T-helper 17 cell (primary cell): ENCODE results near the gene RSRC1. TPM values are rescaled to one million over a fixed set of nuclear protein-coding genes. Genes with fewer than 3 reads are reported as not detected.
"Not testable (repeated sequence)": the region's sequence is repeated elsewhere in the genome, so short reads cannot be mapped to it uniquely, and the experiment has no call there.

ENCODE experiments used
- ATAC-seq: fragments of 150-1000 bp; cut with Tn5 transposase; 2 replicates; pipeline ENCODE4 v1.10.0; 2021; ENCODE audit warnings: mild to moderate bottlenecking, moderate library complexity
- DNase-seq, 3 donors: peaks; one replicate each; pipeline versions ENCODE4 v3.0.0 to v3.0.0-alpha.2; 2020 to 2021
- H3K9me3 ChIP-seq: one replicate; pipeline ENCODE4 v1.7.0; 2013; ENCODE audit warnings: low read length, mild to moderate bottlenecking; ENCODE audit not compliant: control insufficient read depth, poor library complexity, severe bottlenecking
- H3K27ac Mint-ChIP-seq: one replicate; pipeline ENCODE4 v1.8.0; 2022; ENCODE audit warnings: mild to moderate bottlenecking, moderate library complexity, mixed read lengths
- H3K27me3 Mint-ChIP-seq: one replicate; pipeline ENCODE4 v1.8.0; 2022; ENCODE audit warnings: mixed read lengths
- H3K36me3 Mint-ChIP-seq: one replicate; pipeline ENCODE4 v1.8.0; 2022; ENCODE audit warnings: low read depth, mixed read lengths
- H3K4me1 Mint-ChIP-seq: one replicate; pipeline ENCODE4 v1.8.0; 2022; ENCODE audit warnings: mild to moderate bottlenecking, mixed read lengths
- H3K4me3 Mint-ChIP-seq: one replicate; pipeline ENCODE4 v1.8.0; 2022; ENCODE audit warnings: mild to moderate bottlenecking, moderate library complexity, mixed read lengths
- total RNA-seq, 4 donors: library from RNA in 2 of 4; stranded (reverse) in 2 of 4; gene quantifications; one replicate each; pipeline ENCODE4 v1.2.3 and lab custom pipeline; 2022 to 2026

Gene RSRC1
- total RNA-seq, 2 donors from 2014 or later, result 30.8 to 31.6 TPM

DNA sequence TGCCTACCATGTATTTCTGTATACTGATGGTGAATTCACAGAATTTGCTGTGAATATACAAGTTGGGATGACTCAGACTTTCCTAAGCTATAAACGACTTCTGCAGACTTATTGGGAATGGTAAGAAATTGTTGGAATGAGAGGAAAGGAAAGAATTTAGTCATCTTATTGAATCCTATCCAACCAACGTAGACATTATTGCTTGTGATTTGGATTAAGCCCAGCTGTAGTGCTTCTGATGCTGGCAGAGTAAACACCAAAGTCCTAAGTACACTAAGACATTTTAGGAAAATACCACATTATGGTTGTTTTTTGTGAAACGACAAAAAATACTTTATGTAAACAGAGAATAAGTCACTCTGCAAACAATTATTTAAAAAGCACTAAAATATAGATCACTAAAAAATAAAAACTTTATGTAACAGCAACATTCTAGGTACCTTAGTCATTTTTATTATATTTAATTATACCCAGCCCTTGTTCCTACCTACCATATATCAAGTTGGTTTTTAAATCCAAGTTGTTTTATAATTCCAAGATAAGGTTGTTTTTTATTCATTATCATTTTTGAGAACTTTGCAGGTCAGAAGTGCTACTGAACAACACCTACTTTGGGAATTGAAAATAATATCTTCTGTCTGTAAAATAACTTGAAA, 361.9 kb downstream of the RSRC1 start:
- Mint-ChIP-seq H3K36me3 (no peaks in the 10 kb centered on the region), H3K27ac (no peak overlapping the region), H3K4me1 (no peaks in the 10 kb centered on the region), H3K27me3 (no peaks in the 10 kb centered on the region), H3K4me3 (no peak overlapping the region)
- ATAC-seq (no peak), DNase-seq (no peak)
- no peaks in the 10 kb centered on the region for H3K9me3 ChIP-seq

DNA sequence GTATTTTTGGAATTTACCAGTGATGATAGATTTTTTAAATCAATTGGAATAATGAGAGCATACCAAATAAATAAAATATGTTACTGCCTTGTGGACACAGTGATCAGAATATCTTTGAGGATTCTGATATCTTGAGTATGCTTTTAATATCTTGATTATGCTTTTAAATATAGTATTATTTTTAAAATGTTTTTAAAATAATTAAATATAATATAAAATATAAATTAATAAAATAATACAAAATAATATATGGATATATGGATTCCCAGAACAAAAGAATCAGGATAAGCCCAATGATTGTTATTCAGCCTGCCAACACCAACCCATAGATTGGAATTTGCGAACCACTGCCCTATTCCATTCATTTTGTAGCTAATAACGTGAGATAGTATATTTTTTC, 369.2 kb downstream of the RSRC1 start:
- no peaks in the 10 kb centered on the region for H3K4me1 Mint-ChIP-seq
- H3K27ac Mint-ChIP-seq, result no peak overlapping the region
- H3K36me3 Mint-ChIP-seq, result no peaks in the 10 kb centered on the region
- ATAC-seq (no peak), DNase-seq (no peak)
- no peaks in the 10 kb centered on the region for H3K27me3 Mint-ChIP-seq
- no peak overlapping the region for H3K4me3 Mint-ChIP-seq
- H3K9me3 ChIP-seq, result no peaks in the 10 kb centered on the region

DNA sequence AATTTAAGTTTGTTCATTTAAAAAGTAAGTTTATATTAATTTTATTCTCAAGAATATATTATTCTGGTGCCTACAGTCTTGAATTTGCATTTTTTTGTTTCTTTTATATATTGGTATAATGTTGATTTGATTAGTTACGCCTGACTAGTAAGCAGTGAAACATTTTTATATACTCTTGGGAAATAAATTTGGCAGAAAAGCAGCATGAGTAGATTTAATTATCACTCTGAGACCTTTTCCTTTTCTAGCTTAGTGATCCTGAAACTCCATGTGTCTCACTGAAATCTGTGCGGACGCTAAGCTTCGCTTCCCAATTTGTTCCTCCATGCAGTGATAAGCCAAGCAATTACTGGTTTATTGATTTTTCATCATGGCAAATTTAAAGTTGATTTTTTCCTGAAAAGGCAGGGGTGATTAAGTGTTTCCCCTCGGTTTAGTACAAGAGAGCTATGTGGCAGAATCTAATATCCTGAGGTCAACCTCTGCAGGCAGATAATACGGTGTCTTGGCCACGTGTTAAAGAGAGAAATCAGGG, 373.9 kb downstream of the RSRC1 start:
- Mint-ChIP-seq H3K36me3 (no peaks in the 10 kb centered on the region), H3K27ac (no peak overlapping the region), H3K4me1 (no peaks in the 10 kb centered on the region), H3K4me3 (no peak overlapping the region), H3K27me3 (no peaks in the 10 kb centered on the region)
- no peak for DNase-seq
- no peaks in the 10 kb centered on the region for H3K9me3 ChIP-seq
- ATAC-seq, result no peak

DNA sequence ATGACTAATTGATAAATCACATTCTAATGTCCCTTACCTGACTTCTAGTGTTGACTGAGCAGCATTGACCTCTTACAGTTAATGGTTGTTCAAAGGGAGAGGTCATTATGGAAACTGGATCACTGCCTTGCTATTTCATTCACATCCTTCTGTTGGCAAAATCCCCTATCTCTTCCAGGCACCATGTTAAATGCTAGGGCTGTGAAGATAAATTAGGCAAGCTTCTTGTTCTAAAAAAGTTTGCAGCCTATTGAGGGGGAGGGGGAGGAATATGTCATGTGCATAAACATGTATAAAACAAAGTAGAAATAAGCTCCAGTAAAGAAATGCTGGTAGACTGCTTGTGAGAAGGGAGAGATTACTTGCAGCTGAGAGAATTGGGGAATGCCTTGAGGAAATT, 376.3 kb downstream of the RSRC1 start:
- H3K4me3 Mint-ChIP-seq, result no peak overlapping the region
- no peak overlapping the region for H3K27ac Mint-ChIP-seq
- peaks cover 2% of the 10 kb centered on the region for H3K4me1 Mint-ChIP-seq
- H3K36me3 Mint-ChIP-seq, result no peaks in the 10 kb centered on the region
- no peaks in the 10 kb centered on the region for H3K27me3 Mint-ChIP-seq
- no peak for DNase-seq
- H3K9me3 ChIP-seq, result no peaks in the 10 kb centered on the region
- no peak for ATAC-seq

DNA sequence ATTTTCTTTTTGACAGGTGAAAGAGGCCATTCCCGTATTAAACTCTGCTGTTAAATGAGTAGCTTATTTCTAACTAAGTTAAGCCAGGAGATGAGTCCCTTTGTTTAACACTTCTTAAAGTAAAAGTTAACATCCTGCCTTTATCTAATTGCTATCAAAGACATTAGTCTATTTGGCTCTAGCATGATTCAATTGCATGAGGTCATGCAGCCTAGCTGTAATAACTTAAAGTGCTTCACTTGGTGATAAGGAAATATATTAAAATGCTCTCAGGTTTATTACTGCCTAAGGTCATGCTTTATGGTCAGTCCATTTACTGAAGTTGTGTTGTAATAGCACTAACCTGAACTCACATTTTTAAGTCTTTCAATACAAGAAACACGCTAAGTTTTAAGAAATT, 378.8 kb downstream of the RSRC1 start:
- H3K4me1 Mint-ChIP-seq, result peaks cover 2% of the 10 kb centered on the region
- no peak overlapping the region for H3K27ac Mint-ChIP-seq
- DNase-seq, result no peak
- no peak for ATAC-seq
- no peaks in the 10 kb centered on the region for H3K9me3 ChIP-seq
- no peaks in the 10 kb centered on the region for H3K27me3 Mint-ChIP-seq
- H3K36me3 Mint-ChIP-seq, result no peaks in the 10 kb centered on the region
- H3K4me3 Mint-ChIP-seq, result no peak overlapping the region

DNA sequence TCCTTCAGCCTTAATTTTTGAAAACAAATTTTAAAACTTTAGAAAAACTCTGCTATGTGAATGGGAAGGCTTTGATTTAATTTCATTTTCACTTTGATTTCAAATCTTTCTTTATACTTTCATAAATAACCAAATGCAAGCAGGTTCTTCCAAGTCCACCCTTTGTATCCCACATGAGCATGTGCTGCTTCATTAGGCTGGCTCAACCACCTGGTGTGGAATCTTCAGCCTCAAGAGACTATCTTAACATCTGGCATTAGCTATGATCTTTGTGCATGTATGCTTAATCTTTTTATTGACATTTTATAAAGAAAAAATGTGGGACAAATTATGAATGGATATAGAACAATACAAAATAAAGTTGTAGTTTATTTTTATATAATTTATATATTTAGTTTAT, 379.3 kb downstream of the RSRC1 start:
- no peak overlapping the region for H3K4me3 Mint-ChIP-seq
- ATAC-seq (no peak), DNase-seq (no peak)
- peaks cover 2% of the 10 kb centered on the region for H3K4me1 Mint-ChIP-seq
- H3K27me3 Mint-ChIP-seq, result no peaks in the 10 kb centered on the region
- H3K9me3 ChIP-seq, result no peaks in the 10 kb centered on the region
- H3K36me3 Mint-ChIP-seq, result no peaks in the 10 kb centered on the region
- H3K27ac Mint-ChIP-seq, result no peak overlapping the region

DNA sequence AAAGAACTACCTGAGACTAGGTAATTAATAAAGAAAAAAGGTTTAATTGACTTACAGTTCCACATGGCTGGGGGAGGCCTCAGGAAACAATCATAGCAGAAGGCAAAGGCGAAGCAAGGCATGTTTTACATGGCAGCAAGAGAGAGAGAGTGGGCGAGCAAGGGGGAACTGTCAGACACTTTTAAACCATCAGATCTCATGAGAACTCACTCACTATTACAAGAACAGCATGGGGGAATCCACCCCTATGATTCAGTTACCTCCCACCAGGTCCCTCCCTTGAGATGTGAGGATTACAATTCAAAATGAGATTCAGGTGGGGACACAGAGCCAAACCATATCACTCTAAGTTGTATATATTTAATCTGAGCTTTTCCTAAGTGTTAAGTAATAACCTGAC, 382.1 kb downstream of the RSRC1 start:
- no peak overlapping the region for H3K4me3 Mint-ChIP-seq
- H3K9me3 ChIP-seq, result no peaks in the 10 kb centered on the region
- no peak overlapping the region for H3K27ac Mint-ChIP-seq
- H3K4me1 Mint-ChIP-seq, result peaks cover 2% of the 10 kb centered on the region
- H3K27me3 Mint-ChIP-seq, result no peaks in the 10 kb centered on the region
- no peaks in the 10 kb centered on the region for H3K36me3 Mint-ChIP-seq
- ATAC-seq (no peak), DNase-seq (no peak)

DNA sequence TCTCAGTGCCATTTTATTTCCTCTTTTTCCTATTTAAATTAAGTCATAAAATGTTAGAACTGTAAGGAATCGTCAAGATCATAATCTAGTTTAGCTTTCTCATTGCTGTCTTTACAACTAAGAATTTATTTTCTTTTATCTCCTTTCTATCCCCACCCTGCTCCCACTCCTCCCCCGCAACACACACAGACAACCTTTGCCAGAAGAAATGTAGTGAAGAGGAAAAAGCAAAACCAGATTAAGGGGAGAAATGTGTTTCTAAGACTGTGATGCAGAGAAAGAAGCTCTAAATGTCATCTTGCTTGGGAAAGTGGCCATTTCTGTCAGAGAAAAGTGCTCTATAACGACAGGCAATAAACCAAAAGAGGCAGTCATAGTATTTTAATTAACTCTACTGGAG, 382.8 kb downstream of the RSRC1 start:
- no peaks in the 10 kb centered on the region for H3K9me3 ChIP-seq
- H3K27ac Mint-ChIP-seq, result no peak overlapping the region
- H3K4me3 Mint-ChIP-seq, result no peak overlapping the region
- ATAC-seq (no peak), DNase-seq (no peak)
- peaks cover 2% of the 10 kb centered on the region for H3K4me1 Mint-ChIP-seq
- no peaks in the 10 kb centered on the region for H3K27me3 Mint-ChIP-seq
- H3K36me3 Mint-ChIP-seq, result no peaks in the 10 kb centered on the region

DNA sequence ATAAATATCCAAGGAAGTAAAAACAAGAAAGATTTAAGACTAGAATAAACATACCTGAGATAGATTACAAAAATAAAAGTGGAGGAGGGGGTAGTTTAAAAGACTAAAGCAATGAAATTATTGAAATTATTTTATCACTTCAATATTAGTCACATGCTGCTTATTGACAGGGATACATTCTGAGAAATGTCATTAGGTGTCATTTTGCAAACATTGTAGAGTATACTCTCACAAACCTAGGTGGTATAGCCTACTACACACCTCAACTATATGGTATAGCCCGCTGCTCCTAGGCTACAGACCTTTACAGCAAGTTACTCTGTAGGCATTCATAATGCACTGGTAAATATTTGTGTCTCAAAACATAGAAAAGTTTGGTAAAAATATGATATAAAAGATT, 384.0 kb downstream of the RSRC1 start:
- H3K36me3 Mint-ChIP-seq, result peaks cover 3% of the 10 kb centered on the region
- DNase-seq, result no peak
- no peaks in the 10 kb centered on the region for H3K9me3 ChIP-seq
- H3K27me3 Mint-ChIP-seq, result no peaks in the 10 kb centered on the region
- no peak overlapping the region for H3K27ac Mint-ChIP-seq
- H3K4me1 Mint-ChIP-seq, result peaks cover 2% of the 10 kb centered on the region
- H3K4me3 Mint-ChIP-seq, result no peak overlapping the region
- no peak for ATAC-seq

DNA sequence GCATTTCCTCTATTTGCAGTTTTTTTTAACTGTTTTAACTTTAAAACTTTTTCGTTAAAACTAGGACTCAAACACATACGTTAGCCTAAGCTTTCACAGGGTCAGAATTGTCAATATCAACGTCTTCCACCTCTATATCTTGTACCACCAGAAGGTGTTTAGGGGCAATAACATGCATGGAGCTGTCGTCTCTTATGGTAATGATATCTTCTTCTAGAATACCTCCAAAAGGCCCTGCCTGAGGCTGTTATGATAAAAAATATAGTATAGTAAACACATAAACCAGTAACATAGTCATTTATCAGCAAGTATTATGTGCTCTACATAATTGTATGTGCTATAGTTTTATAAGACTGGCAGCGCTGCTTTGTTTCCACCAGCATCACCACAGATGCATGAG, 384.8 kb downstream of the RSRC1 start:
- DNase-seq, result no peak
- Mint-ChIP-seq H3K27me3 (no peaks in the 10 kb centered on the region), H3K27ac (peak overlapping the region; percentile 16), H3K36me3 (peaks cover 3% of the 10 kb centered on the region), H3K4me1 (peaks cover 2% of the 10 kb centered on the region), H3K4me3 (no peak overlapping the region)
- no peaks in the 10 kb centered on the region for H3K9me3 ChIP-seq
- no peak for ATAC-seq

DNA sequence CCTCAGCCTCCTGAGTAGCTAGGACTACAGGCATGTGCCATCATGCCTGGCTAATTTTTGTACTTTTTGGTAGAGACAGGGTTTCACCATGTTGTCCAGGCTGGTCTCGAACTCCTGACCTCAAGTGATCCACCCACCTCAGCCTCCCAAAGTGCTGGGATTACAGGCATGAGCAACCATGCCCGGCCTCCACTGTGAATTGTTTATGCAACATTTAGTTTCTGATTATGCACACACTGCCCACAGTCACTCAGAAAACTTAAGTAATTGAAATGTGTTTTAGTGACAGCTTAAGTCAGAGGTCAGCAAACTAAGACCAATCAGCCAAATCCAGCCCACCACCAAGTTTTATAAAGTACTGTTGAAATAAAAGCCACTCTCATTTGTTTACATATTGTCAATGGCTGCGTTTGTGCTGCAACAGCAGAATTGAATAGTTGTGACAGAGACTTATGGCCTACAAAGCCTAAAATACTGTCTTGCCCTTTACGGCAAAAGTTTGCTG, 385.6 kb downstream of the RSRC1 start:
- H3K9me3 ChIP-seq, H3K36me3 Mint-ChIP-seq, H3K27me3 Mint-ChIP-seq, H3K27ac Mint-ChIP-seq, H3K4me3 Mint-ChIP-seq, ATAC-seq, DNase-seq, H3K4me1 Mint-ChIP-seq: not testable (repeated sequence)

DNA sequence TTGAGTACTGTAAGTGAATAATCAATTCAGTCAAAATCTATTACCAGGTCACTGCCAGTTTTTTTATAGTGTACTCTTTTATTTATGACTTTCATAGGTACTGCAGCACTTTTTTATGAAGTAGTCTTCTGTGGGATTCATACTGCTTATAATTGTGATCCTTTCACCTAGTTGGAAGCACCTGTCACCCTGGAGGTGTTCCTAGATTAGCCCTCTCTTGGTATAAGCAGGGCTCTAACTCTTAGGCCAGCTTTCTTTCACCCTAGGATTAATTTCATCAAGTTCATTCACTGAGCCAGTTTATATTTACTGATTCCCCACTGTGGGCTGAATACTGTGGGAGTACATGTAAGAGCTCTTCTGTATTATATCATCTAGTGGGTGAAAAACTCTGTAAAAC, 395.2 kb downstream of the RSRC1 start:
- no peak overlapping the region for H3K4me3 Mint-ChIP-seq
- ATAC-seq (no peak), DNase-seq (no peak)
- H3K9me3 ChIP-seq, result no peaks in the 10 kb centered on the region
- H3K36me3 Mint-ChIP-seq, result peaks cover 2% of the 10 kb centered on the region
- no peaks in the 10 kb centered on the region for H3K4me1 Mint-ChIP-seq
- H3K27me3 Mint-ChIP-seq, result no peaks in the 10 kb centered on the region
- H3K27ac Mint-ChIP-seq, result no peak overlapping the region

DNA sequence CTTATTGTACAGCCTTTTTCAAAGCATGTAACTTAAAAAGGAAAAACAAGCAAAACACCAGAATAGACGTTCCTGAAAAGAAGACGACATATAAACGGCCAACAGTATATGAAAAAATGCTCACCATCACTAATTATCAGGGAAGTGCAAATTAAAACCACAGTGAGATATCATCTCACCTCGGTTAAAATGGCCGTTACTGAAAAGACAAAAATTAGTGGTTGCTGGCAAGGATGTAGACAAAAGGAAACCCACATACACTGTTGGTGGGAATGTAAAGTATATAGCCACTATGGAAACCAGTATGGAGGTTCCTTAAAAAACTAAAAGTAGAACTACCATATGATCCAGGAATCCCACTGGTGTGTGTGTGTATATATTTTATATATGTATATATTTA, 396.6 kb downstream of the RSRC1 start:
- DNase-seq (no peak), ATAC-seq (no peak)
- no peaks in the 10 kb centered on the region for H3K27me3 Mint-ChIP-seq
- H3K36me3 Mint-ChIP-seq, result peaks cover 2% of the 10 kb centered on the region
- no peaks in the 10 kb centered on the region for H3K4me1 Mint-ChIP-seq
- H3K4me3 Mint-ChIP-seq, result no peak overlapping the region
- H3K27ac Mint-ChIP-seq, result no peak overlapping the region
- H3K9me3 ChIP-seq, result no peaks in the 10 kb centered on the region

DNA sequence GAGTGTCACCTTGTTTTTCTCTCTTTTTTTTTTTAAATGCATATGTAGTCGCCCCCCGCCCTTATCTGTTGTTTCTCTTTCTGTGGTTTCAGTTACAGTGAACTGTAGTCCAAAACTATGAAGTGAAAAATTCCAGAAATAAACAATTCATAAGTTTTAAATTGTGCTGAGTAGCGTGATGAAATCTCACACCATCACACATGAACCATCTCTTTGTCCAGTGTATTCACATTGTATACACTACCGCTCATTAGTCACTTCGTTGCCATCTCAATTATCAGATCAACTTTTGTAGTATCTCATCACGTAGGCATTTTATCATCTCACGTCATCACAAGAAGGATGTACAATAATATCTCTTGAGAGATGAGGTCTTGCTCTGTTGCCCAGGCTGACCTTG, 398.6 kb downstream of the RSRC1 start:
- Mint-ChIP-seq H3K27ac (no peak overlapping the region), H3K36me3 (peaks cover 2% of the 10 kb centered on the region), H3K27me3 (no peaks in the 10 kb centered on the region), H3K4me3 (no peak overlapping the region), H3K4me1 (no peaks in the 10 kb centered on the region)
- H3K9me3 ChIP-seq, result no peaks in the 10 kb centered on the region
- DNase-seq (no peak), ATAC-seq (no peak)
